ENCODE data around the gene TMEM229B. TPM values are rescaled to one million over a fixed set of nuclear protein-coding genes. Genes with fewer than 3 reads are reported as not detected.

Gene TMEM229B
- total RNA-seq, 4 donors from 2014 or later: 1.5 to 3.3 (median 1.8) TPM

GRCh38 chr14:67501670-67502069 is 13.1 kb upstream of the TMEM229B start:
- no peaks in the 10 kb centered on the region for H3K36me3 ChIP-seq
- 71% methylated on average over 4 of the region's 4 CpGs for WGBS
- H3K9me3 ChIP-seq: no peaks in the 10 kb centered on the region
- TF ChIP-seq EP300 (IDR thresholded peaks at IDR 0.05): no peak
- no peak for TF ChIP-seq POLR2AphosphoS5 (IDR thresholded peaks at IDR 0.05)
- TF ChIP-seq CTCF (IDR thresholded peaks at IDR 0.05): no peak
- TF ChIP-seq POLR2A (IDR thresholded peaks at IDR 0.05): no peak
- no peak overlapping the region for H3K27ac ChIP-seq
- H3K27me3 ChIP-seq: no peaks in the 10 kb centered on the region
- no peak for DNase-seq (ENCODE audit: low spot score in 2 of 2)
- no peaks in the 10 kb centered on the region for H3K4me1 ChIP-seq
- H3K4me3 ChIP-seq: no peak overlapping the region

GRCh38 chr14:67500981-67501380 is 12.5 kb upstream of the TMEM229B start:
- no peaks in the 10 kb centered on the region for H3K36me3 ChIP-seq
- no peak for DNase-seq (ENCODE audit: low spot score in 2 of 2)
- no peak overlapping the region for H3K4me3 ChIP-seq
- 44% methylated on average over 3 of the region's 3 CpGs for WGBS
- H3K27me3 ChIP-seq: no peaks in the 10 kb centered on the region
- H3K9me3 ChIP-seq: no peaks in the 10 kb centered on the region
- TF ChIP-seq POLR2A (IDR thresholded peaks at IDR 0.05) (no peak), EP300 (IDR thresholded peaks at IDR 0.05) (no peak)
- H3K4me1 ChIP-seq: no peaks in the 10 kb centered on the region
- no peak overlapping the region for H3K27ac ChIP-seq

- Histone ChIP-seq H3K27ac (no peak overlapping the region), H3K4me3 (no peak overlapping the region), H3K27me3 (no peaks in the 10 kb centered on the region), H3K36me3 (no peaks in the 10 kb centered on the region), H3K4me1 (no peaks in the 10 kb centered on the region), H3K9me3 (no peaks in the 10 kb centered on the region)
- WGBS: 77% methylated on average over 4 of the region's 4 CpGs
- no peak for TF ChIP-seq POLR2A (IDR thresholded peaks at IDR 0.05)
- TF ChIP-seq EP300 (IDR thresholded peaks at IDR 0.05): no peak
- TF ChIP-seq CTCF (IDR thresholded peaks at IDR 0.05): no peak
- no peak for DNase-seq (ENCODE audit: low spot score in 2 of 2)
Observed at GRCh38 chr14:67497716-67498115, 9.2 kb upstream of the TMEM229B start.

DNA sequence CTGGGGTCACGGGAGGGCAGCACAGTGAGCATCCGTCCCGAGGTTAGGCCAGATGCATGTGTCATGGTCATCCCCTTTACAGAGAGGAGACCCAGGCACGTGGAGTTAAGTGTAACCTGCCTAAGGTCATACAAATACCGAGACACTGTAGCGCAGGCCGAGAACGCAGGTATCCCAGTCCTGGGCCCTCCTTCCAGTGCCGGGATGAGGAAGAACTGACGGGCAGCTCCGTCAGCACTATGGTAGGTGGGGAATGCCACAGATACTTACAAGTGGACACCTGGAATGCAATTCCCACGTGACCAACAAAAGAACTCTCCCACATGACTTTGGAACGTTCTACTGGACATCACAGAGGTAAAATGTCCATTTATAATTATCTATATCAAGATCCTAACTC is 8.7 kb upstream of the TMEM229B start:
- no peaks in the 10 kb centered on the region for H3K4me1 ChIP-seq
- WGBS: 86% methylated on average over 13 of the region's 13 CpGs
- no peak overlapping the region for H3K27ac ChIP-seq
- no peaks in the 10 kb centered on the region for H3K36me3 ChIP-seq
- DNase-seq (ENCODE audit: low spot score in 2 of 2): no peak
- H3K27me3 ChIP-seq: no peaks in the 10 kb centered on the region
- no peaks in the 10 kb centered on the region for H3K9me3 ChIP-seq
- no peak for TF ChIP-seq POLR2A (IDR thresholded peaks at IDR 0.05)
- TF ChIP-seq EP300 (IDR thresholded peaks at IDR 0.05): no peak
- TF ChIP-seq POLR2AphosphoS5 (IDR thresholded peaks at IDR 0.05): no peak
- TF ChIP-seq CTCF (IDR thresholded peaks at IDR 0.05): no peak
- H3K4me3 ChIP-seq: no peak overlapping the region

- no peak overlapping the region for H3K4me3 ChIP-seq
- no peak overlapping the region for H3K27ac ChIP-seq
- DNase-seq (ENCODE audit: low spot score in 2 of 2): no peak
- WGBS: 100% methylated on average over 1 of the region's 1 CpG
- no peaks in the 10 kb centered on the region for H3K9me3 ChIP-seq
- no peaks in the 10 kb centered on the region for H3K27me3 ChIP-seq
- H3K36me3 ChIP-seq: no peaks in the 10 kb centered on the region
- TF ChIP-seq EP300 (IDR thresholded peaks at IDR 0.05): no peak
- no peak for TF ChIP-seq POLR2A (IDR thresholded peaks at IDR 0.05)
- no peak for TF ChIP-seq POLR2AphosphoS5 (IDR thresholded peaks at IDR 0.05)
- no peak for TF ChIP-seq CTCF (IDR thresholded peaks at IDR 0.05)
- no peaks in the 10 kb centered on the region for H3K4me1 ChIP-seq
Observed at GRCh38 chr14:67495827-67496226, 7.3 kb upstream of the TMEM229B start.

GRCh38 chr14:67493092-67493717 is 4.7 kb upstream of the TMEM229B start:
- no peak overlapping the region for H3K27ac ChIP-seq
- WGBS: 96% methylated on average over 8 of the region's 8 CpGs
- H3K4me3 ChIP-seq: no peak overlapping the region
- no peak for DNase-seq (ENCODE audit: low spot score in 2 of 2)
- no peaks in the 10 kb centered on the region for H3K27me3 ChIP-seq
- no peaks in the 10 kb centered on the region for H3K36me3 ChIP-seq
- TF ChIP-seq POLR2AphosphoS5 (IDR thresholded peaks at IDR 0.05) (no peak), POLR2A (IDR thresholded peaks at IDR 0.05) (no peak), EP300 (IDR thresholded peaks at IDR 0.05) (no peak), CTCF (IDR thresholded peaks at IDR 0.05) (no peak)
- no peaks in the 10 kb centered on the region for H3K9me3 ChIP-seq
- peaks cover 7% of the 10 kb centered on the region for H3K4me1 ChIP-seq

Data from suprapubic skin (tissue), 4 donors.